ENCODE results near the gene CYB5A.
"Not testable (repeated sequence)": the region's sequence is repeated elsewhere in the genome, so short reads cannot be mapped to it uniquely, and the experiment has no call there.

Gene CYB5A

DNA sequence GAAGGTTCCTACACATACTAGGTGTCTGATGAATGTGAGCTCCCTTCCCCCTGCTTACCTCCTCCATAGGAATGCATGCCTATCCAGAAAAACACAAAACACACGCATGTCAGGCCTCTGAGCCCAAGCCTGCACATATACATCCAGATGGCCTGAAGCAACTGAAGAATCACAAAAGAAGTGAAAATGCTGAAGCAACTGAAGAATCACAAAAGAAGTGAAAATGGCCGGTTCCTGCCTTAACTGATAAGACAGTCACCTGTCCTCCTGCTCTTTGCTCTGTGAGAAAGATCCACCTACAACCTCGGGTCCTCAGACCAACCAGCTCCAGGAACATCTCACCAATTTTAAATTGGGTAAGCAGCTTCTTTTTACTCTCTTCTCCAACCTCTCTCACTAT lies 1.2 kb upstream of the CYB5A start:
- DNase-seq = not testable (repeated sequence)

DNA sequence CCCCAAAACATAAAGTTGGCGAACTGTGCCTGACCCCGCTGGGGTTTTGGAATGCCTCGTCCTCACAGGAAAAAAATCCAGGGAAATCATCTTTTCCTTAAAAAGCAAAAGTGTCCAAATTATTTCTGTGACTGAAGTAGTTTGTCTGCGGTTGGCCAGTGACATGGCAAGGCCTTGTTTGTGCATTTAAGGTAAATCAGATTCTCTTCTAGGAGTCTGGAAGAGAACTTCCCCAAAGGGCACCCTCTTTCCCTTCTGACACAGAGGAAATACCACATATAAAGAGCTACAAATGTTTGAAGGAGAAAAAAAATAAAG lies 737 bp upstream of the CYB5A start:
- no peak for DNase-seq

DNA sequence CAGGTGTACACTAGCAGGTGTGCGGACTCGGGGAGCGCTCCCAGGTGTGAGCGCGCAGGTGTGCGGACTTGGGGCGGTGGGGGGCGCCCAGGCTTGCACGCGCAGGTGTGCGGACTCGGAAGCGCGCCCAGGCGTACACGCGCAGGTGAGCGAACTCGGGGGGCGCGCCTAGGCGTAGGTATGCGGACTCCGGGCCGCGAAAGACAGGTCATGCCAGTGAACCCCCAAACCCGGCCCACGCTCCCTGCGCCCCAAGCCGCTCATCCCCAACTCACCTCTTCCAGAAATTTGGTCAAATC lies 342 bp downstream of the CYB5A start:
- DNase-seq = no peak

DNA sequence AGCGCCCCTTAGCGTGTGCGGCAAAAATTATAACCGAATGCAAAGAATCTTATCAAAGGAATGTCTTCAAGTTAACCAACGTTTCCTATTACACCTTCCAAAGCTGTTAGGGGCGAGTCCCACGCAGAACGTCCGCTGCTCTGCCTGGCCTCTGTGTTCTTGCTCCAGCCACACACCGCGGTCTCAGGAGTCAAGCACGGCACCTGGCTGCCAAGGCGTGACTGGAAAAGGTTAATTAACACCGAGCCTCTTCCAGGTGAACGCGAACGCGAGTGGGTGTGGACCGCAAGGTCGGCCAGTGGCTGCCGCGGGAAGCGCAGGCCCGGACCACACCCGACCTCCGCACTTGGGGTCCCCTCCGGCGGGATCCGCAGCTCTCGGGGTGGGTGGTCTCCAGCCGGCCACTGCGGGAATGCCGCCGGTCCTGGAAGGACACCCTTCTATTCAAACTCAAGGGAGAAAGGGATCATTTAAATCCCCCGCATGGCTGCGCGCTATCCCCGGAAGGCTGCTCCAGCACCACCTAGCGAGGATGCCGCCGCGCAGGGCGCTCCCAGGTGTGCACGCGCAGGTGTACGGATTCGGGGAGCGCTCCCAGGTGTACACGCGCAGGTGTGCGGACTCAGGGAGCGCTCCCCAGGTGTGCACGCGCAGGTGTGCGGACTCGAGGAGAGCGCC lies 830 bp downstream of the CYB5A start:
- peak; percentile 74 for DNase-seq

DNA sequence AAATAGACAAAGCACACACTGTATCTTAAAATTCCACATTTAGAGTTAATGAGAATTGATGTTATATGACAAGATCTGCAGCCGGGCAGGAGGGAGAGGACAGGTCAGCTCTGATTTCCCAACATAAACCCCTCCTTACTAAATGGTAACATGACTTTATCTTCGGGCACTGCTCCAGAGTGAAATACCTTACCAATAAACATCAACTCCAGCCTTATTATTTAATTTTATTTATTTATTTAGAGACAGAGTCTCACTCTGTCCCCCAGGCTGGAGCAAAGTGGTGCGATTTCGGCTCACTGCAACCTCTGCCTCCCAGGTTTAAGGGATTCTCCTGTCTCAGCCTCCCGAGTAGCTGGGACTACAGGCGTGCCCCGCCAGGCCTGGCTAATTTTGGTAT lies 1.7 kb downstream of the CYB5A start:
- no peak for DNase-seq

DNA sequence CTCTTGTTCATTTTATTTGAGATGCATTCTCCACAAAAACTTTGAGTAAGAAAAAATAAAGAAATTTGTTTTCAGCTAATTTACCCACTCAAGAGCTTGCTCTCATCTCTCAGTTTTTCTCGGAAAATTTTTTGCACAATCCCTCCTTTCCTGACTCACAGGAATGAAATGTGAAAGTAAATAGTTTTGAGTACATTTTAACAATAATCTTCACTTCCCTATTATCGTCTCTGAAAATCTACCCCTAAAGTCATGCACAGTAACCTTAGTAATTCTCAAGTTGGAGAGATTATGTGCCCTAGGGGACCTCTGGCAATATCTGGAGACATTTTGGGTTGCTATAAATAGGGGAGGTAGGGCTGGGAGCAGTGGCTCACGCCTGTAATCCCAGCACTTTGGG lies 2.6 kb downstream of the CYB5A start:
- no peak for DNase-seq

DNA sequence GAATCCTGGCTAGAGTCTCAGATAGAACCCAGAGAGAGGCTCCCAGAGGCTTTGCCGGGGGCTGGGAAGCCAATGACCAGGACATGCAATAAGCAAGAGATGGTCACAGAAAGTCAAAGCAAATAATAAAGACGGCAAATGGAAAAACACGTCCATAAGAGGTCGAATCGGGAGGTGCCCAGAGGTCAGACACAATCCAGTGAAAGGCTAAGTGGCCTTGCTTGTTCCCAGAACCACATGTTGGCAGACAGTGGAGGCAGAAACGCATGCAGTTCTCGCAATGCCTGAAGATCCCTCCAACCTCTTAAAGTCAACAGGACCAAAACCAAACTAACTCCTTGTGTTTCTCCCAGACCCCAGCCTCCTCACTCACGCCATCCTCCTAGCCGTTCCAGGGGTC lies 3.0 kb downstream of the CYB5A start:
- no peak for DNase-seq

DNA sequence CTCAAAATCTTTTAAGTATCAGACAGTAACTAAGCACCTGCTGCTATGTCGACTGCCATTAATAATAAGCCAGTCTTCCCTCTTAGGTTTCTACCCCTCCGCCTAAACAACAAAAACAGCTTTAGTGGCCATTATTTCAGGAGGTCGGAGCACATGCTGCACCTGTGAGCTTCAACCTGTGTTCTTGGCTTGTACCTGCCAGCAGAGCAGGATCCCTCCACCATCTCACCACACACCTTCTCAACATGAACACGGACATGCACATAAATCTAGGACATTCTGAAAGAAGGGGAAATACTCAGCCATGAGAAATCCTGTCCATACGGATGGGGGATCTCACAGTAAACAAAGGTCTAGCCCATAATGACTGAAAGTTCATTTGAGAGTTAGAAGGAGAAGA lies 3.7 kb downstream of the CYB5A start:
- DNase-seq = no peak

DNA sequence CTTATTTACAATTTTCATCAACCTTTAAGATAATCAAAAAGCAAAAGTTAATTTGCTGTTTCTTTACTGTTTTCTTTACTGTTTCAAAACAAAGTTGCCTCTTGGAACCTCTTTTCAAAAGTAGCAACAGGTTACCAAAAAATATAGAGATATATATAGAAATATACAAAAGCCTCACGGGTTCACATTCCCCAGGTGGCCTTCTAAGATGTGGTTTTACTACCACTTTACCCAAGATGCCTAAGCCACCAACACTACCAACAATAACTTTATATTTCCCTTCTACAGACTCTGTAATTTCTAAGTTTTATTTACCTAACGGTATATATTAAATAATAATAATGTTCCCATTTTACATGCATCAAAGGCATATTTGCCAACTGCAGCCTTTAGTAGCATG lies 4.9 kb downstream of the CYB5A start:
- no peak for DNase-seq

DNA sequence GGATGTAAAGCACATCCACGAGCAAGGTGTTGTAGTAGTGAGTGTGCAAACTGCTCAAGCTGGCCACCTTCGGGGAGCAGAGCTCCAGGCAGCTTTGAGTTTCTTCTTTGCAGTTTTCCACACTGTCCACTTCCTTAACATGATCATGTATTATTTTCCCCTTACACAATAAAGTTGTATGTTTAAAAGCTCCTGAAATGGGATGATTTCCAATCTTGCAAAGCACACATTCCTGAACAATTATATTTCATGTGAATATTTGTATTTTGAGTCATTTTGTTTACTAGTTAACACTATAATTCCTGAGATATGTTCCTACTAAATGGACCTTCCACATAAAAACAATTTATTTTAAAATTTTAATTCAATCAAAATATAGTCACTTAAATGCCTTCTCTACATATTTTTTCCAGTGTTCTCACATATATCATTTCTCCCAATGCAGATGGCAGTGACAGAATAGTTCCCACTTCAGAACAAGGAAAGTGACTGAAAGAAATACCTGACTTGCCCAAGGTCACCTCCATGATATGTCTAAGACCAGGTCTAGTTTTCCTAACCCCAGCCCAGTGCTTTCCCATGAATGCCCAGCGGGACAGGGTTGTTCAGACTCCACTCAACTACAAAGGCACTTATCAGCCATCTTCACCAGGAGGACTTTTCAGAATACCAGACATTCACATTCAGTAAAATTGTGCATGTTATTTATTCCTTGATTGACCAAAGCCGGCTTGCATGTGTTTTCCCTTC lies 5.5 kb downstream of the CYB5A start:
- DNase-seq = no peak

DNA sequence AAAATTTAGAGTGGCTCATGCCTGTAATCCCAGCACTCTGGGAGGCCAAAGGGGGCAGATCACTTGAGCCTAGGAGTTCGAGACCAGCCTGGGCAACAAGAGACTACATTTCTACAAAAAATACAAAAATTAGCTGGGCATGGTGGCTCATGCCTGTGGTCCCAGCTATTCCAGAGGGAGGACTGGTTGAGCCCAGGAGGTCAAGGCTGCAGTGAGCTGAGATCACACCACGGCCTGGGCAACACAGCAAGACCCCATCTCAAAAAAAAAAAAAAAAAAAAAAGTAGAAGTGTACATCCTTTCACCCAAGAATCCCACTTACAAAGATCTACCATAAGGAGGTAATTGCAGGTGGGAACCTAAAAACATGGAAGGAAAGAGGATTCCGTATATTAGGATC lies 6.2 kb downstream of the CYB5A start:
- not testable (repeated sequence) for DNase-seq

DNA sequence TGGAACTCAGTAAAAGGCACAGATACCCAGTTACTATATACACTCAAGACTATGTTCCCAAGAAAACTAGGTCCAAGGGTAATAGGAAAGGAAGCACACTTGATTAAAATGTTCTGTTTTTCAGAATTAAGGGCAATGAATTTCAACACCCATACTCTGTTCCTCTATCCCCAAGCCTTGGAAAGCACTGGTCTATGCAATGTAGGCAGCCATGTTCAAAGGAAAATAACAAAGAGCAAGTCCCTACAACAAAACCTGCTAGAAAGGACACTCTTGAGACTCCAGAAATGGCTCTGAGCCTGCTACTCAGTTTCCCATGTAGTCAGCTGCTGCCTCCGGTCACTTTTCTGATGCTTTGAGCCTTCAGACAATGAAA lies 6.8 kb downstream of the CYB5A start:
- no peak for DNase-seq

DNA sequence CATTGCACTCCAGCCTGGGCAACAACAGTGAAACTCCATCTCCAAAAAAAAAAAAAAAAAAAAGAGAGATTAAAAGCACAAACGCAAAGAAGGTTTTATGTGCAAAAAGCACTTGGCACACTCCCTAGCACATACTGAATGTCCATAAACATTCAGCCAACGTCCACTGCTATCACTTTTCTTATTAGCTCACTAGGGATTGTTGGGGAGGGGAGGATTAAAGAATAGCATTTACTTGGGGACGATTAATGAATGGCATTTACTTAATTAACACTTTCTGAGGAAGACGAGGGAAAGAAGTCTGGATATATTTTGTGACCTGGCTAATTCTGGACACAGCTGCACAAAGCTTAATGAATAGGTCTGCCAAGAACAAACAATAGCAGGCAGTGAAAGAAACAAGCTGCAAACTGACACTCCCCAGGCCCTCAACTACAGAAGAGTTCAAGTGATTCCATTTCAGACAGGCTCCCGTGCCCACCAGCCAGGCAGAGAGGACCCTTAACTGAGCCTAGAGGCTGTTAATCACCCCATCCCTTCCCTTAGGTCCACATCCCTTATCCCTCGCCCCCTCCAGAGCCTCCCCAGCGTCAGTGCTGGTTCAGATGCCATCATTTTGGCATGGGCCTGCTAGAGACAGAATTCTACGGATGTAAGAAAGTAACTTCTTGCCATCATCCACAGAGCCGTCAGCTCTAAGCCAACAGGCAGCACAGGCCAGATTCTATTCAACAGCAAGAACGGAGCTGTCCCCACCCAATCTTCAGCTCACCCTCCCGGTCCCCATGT lies 7.4 kb downstream of the CYB5A start:
- no peak for DNase-seq

DNA sequence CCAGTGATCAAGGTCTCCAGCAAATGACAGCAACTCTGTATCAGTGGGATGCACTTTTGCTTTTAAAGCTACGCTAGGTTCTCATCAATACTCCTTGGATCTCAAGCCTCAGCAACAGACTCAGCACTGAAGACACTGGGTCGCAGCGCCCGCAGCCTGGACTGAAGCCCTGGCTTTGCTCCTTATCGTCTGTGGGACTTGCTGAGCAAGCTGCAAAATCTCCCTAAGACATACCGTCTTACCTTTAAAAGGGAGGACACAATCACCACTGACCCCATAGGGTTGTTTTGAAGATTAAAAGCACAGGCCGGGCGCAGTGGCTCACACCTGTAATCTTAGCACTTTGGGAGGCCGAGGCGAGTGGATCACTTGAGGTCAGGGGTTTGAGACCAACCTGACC lies 8.1 kb downstream of the CYB5A start:
- DNase-seq = no peak

DNA sequence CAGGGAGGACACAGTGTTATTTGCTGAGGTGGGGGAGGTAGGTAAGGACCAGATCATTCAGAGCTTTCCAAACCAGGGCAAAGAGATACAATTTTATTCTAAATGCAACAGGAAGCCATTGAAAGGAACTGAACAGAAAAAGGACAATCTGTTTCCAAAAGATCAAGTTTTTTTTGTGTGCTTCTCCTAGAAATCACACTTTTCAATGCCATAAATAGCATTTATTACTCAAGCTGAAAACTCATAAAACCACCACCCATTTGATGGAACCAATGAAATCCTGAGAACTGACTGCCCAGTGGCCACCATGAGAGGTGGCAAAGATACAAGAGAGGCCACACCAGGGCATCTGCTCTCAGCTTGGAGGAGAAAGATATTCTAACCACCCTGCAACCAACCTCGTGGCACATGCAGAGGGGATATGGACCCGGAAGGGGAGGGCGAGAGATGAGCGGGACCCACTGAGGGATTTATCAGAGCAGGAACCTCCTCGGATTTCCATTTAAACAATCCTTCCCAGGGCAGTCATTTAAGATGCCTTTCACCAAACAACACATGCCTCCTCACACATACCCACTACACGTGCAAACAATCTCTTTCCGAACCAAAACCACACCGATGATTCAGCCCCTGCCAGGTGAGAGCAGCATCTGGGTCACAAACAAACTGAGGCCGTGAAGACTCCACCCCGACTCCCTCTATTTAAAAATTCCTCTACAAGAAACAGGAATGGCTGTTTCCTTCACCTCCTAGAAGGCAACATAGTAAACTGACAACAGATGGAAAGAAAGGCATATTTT lies 8.8 kb downstream of the CYB5A start:
- DNase-seq = no peak

DNA sequence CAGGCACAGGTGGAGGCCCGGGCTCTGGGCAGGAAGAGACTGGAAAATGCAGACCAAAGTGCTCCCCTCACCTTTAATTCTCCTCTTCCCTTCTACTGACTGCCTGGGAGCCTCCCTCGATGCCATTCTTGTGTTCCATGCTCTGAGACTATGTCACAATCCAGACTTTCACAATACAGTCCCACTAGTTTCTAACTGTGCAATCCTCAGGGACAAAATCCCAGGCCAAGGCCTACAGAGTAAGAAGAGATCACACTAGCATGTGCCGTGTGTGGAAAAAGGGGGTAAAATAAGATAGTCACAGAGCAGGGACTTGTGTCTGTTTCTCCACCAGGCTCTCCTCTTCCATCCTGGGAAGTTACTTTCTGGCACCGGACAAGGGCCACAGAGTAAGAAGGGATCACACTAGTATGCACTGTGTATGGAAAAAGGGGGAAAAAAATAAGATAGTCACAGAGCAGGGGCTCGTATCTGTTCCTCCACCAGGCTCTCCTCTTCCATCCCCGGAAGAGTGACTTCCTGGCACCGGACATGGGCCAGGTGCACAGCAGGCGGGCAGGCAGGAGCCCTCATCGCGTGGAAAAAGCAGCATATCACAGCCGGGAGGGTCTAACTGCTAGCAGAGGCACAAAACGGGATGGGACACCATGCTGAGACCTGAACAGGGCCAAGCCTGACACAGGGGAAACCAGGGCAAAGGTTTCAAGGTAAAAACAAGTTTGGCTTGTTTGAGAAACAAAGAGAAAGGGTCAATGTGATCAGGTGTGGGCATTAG lies 9.6 kb downstream of the CYB5A start:
- peak; percentile 57 for DNase-seq

DNA sequence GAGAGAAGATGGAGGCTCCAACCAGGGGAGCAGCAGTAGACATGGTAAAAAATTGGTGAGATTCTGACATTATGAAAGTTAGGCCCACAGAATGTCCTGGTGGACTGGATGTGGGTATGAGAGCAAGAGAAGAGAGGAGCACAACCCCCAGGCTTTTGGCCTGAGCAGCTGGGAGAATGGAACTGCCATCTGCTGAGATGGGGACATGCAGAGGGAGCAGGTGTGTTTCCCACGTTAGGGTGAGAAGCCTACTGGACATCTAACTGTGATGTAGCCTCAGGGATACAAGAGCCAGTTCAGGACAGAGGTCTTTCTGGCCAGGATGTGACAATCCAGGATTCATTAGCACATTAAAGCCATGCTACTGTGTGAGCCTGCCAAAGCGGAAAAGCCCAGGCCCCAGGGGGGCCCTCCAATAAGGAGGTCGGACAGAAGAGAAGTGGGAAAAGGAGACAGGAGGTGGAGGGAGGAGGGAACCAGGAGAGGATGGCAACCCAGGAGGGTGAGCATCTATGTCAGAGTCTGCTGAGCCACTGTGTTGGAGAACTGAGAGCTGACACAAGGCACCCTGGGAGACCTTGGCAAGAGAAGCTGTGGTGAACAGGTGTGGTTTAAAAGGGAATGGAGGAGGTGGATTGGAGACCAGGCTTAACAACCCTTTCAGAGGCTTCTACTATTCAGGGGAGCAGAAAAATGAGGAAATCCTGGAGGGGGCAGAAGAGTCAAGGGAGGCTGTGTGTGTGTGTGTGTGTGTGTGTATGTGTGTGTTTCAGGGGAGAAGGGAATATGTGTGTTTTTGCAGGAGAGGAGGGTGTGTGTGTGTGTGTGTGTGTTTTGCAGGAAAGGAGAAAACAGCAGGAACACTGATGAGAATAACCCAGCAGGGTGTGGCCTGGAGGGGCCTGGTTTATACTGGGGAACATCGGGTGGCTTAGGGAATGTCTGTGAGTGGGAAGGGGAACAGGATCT lies 10.5 kb downstream of the CYB5A start:
- peak; percentile 37 for DNase-seq

DNA sequence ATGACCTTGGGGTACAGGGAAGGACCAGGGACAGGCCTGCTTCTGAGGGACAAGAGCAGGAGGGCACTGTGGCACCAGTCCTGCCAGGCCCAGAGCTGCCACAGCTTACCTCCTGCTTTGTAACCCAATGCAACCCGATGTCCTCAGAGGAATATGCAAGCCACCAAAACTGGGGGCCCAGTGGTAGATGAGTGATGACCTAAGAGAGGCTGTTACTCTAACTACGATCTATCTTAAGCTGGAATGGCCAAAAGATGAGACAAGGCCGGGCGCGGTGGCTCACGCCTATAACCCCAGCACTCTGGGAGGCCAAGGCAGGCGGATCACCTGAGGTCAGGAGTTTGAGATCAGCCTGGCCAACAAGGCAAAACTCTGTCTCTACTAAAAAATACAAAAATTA lies 12.8 kb downstream of the CYB5A start:
- peak; percentile 22 for DNase-seq

DNA sequence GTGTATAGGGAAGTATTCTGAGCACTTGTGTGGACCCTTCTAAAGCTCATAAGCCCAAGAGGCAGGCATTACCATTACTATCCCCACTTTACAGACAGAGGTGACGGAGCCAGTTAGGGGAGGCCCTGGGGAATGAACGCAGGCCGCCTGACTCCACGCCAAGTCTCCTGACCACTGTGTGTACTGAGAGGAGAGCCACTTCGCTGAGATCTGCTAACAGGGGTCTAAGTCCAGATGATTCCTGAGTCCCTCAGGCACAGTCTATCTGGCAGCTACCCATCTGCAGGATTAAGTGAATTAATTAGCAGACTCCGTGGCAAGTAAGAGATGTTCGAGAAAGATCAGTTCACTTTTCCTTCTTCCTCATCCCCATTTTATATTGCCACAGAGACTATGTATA lies 13.7 kb downstream of the CYB5A start:
- peak; percentile 26 for DNase-seq

DNA sequence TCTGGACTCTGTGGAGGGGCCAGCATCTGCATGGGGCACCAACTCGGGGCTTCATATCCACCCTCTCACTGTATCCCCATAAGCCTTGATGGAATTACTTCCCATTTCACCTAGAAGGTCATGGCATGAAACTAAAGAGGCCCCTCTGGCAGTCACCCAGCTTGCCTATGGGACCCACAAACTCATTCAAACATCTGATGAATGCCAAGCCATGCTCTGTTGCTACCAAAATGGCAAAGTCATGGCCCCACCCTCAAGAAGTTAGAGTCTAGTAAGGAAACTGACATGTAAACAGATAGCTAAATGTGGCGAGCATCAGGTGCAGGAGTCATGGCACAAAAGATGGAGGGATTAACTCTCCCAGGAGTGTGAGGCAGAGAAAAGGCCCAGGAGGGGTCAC lies 14.5 kb downstream of the CYB5A start:
- peak; percentile 17 for DNase-seq

DNA sequence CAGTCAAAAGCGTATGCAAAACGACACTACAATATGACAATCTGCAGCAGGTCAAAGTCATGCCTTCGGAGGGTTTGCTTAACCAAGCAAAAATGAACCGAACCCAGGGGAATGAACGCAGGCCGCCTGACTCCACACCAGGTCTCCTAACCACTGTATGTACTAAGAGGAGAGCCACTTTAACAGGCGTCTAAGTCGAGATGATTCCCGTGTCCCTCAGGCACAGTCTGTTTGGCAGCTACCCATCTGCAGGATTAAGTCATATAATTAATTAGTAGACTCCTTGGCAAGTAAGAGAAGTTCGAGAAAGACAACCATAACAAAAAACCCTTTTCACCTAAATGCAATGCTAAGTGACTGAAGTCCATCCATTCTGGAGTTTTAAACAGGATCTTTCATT lies 15.2 kb downstream of the CYB5A start:
- DNase-seq = no peak

DNA sequence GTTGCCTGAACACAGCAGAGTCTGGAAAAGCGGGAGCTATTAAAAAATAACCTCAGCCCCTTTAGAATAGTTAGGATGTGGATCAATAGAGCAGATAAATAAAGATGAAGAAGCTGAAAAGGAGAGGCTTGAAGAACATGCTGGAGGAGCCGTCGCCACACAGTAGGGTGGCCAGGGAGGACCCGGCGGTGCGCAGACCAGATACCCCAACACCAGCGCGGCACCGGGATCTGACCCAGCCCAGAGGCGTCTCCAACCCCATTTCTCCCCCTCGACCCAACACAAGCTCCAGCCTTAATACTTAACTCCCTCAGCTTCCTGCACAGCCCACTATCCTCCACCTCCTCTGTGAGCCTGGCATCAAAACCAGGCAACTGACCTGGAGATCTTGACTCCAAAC lies 16.0 kb downstream of the CYB5A start:
- no peak for DNase-seq

Measured in islet precursor cell (in vitro differentiated cells).